Ishikawa (cell line): ENCODE measurements around the gene WSCD2.

ENCODE experiments used
- CEBPB ChIP-seq: IDR thresholded peaks from 2 replicates; pipeline ENCODE4 v1.6.1; 2012
- CREB1 ChIP-seq: IDR thresholded peaks from 2 replicates; pipeline ENCODE4 v1.6.1; 2012; ENCODE audit warnings: low read depth
- EGR1 ChIP-seq: IDR thresholded peaks from 2 replicates; pipeline ENCODE4 v1.6.1; 2012
- EP300 ChIP-seq: IDR thresholded peaks from 2 replicates; pipeline ENCODE4 v1.6.1; 2012; ENCODE audit warnings: borderline replicate concordance
- FOXM1 ChIP-seq: IDR thresholded peaks from 2 replicates; pipeline ENCODE4 v1.6.1; 2012; ENCODE audit warnings: low read depth, borderline replicate concordance
- NFIC ChIP-seq: IDR thresholded peaks from 2 replicates; pipeline ENCODE4 v1.6.1; 2012
- RAD21 ChIP-seq: IDR thresholded peaks from 2 replicates; pipeline ENCODE4 v1.6.1; 2012; ENCODE audit warnings: low read depth
- TAF1 ChIP-seq: IDR thresholded peaks from 2 replicates; pipeline ENCODE4 v1.6.1; 2012; ENCODE audit warnings: low read depth, mild to moderate bottlenecking
- TCF12 ChIP-seq: IDR thresholded peaks from 2 replicates; pipeline ENCODE4 v1.6.1; 2012; ENCODE audit warnings: low read depth
- TEAD4 ChIP-seq: IDR thresholded peaks from 2 replicates; pipeline ENCODE4 v1.6.1; 2012
- YY1 ChIP-seq: IDR thresholded peaks from 2 replicates; pipeline ENCODE4 v1.6.1; 2012; ENCODE audit warnings: low read depth
- ZBTB7A ChIP-seq: IDR thresholded peaks from 2 replicates; pipeline ENCODE4 v1.6.1; 2012; ENCODE audit warnings: low read depth
- TF ChIP-seq, protein P1 (sequence below): IDR thresholded peaks from 2 replicates; pipeline ENCODE4 v1.6.1; 2012; ENCODE audit warnings: low read depth, mild to moderate bottlenecking
- TF ChIP-seq, protein P2 (sequence below): IDR thresholded peaks from 2 replicates; pipeline ENCODE4 v1.6.1; 2012
- TF ChIP-seq, protein P3 (sequence below): IDR thresholded peaks from 2 replicates; pipeline ENCODE4 v1.6.1; 2012

The WSCD2 gene

DNA sequence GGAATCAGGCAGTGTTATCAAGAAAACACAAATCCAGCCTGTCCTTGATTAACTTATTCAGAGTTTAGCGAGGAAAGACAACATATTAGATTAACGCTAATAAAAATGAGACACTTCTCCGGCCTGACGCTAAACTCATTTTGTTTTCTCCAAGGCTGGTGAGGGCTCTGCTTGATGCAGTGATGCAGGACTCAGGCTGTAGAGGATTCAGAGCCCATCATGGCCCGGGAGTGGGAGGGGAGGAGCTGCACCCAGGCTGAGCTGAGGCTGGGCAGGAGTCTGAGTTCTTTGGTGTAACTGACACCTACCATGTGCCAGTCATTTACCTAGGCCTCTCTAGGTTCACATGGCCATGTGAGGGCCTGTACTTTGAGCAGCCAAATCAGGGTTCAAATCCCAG is 70.0 kb downstream of the WSCD2 start:
- TF ChIP-seq, protein P1, sequence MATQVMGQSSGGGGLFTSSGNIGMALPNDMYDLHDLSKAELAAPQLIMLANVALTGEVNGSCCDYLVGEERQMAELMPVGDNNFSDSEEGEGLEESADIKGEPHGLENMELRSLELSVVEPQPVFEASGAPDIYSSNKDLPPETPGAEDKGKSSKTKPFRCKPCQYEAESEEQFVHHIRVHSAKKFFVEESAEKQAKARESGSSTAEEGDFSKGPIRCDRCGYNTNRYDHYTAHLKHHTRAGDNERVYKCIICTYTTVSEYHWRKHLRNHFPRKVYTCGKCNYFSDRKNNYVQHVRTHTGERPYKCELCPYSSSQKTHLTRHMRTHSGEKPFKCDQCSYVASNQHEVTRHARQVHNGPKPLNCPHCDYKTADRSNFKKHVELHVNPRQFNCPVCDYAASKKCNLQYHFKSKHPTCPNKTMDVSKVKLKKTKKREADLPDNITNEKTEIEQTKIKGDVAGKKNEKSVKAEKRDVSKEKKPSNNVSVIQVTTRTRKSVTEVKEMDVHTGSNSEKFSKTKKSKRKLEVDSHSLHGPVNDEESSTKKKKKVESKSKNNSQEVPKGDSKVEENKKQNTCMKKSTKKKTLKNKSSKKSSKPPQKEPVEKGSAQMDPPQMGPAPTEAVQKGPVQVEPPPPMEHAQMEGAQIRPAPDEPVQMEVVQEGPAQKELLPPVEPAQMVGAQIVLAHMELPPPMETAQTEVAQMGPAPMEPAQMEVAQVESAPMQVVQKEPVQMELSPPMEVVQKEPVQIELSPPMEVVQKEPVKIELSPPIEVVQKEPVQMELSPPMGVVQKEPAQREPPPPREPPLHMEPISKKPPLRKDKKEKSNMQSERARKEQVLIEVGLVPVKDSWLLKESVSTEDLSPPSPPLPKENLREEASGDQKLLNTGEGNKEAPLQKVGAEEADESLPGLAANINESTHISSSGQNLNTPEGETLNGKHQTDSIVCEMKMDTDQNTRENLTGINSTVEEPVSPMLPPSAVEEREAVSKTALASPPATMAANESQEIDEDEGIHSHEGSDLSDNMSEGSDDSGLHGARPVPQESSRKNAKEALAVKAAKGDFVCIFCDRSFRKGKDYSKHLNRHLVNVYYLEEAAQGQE = no peak
- TF ChIP-seq EGR1 (no peak), EP300 (no peak), NFIC (no peak), CREB1 (no peak), ZBTB7A (no peak), TCF12 (no peak)
- TF ChIP-seq, protein P2, sequence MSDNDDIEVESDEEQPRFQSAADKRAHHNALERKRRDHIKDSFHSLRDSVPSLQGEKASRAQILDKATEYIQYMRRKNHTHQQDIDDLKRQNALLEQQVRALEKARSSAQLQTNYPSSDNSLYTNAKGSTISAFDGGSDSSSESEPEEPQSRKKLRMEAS = no peak

DNA sequence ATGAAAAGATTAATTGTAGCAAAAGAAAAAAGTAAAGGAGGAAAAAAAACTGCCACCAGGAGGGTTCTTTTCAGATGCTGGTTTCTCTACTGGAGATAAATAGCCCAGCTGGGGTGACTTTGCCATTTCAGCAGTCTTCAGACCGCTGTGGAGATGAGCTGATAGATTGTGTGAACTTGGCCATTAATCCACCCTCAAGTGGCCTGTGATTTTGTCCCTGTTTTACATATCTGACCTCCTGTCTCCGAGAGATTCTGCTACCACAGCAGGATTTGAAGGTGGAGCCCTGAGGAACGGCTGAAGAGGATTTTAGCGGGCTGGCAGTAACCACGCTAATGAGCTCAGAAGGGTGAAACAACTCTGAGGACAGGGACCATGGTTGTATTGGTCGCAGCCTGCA is 72.7 kb downstream of the WSCD2 start:
- TF ChIP-seq TCF12 (no peak), YY1 (no peak), CREB1 (no peak), TEAD4 (no peak), ZBTB7A (no peak)

DNA sequence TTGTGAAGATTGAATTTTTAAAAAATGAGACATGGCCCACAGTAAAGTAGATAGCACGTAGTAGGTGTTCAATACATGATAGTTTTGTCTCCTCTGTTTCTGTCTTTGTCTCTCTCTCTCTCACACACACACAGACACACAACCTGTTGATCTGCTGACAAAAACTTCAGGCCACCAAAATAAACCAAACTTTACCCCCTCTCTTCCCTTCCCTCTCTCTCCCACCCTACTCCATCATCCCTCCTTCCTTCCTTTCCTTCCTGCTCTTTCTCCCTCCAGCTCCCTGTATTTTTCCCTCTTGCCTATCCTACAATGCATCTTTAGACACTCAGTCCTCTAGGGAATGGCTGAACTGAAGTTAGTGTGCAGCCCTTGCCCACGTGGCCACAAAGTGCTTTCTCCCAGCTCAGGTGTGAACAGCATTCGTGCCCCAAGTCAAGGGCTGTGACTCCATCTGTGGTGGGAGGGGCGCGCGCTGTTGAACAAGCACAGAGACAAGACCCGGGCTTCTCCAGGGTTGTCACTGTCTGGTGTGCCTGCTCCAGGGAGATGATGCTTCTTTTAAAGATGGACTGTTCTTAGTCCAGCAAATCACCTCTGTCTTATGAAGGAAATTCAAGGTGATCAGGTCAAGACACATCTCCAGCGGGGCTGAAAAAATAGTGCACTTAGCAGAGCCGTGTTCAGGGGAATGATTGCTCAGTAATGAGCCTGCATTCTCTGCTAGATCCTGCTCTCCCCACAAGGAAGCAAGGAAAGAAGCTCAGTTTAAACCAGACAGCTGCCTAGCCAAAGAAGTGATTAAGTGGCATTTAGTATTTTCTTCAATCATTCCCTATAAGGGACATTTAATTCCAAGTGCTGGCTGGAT is 75.3 kb downstream of the WSCD2 start:
- TF ChIP-seq EP300 = no peak
- TF ChIP-seq TAF1 = no peak
- TF ChIP-seq, protein P1 = no peak
- TF ChIP-seq ZBTB7A = no peak
- TF ChIP-seq CREB1 = no peak
- TF ChIP-seq, protein P2 = no peak
- TF ChIP-seq FOXM1 = no peak
- TF ChIP-seq TEAD4 = no peak
- no peak for TF ChIP-seq NFIC
- TF ChIP-seq, protein P3, sequence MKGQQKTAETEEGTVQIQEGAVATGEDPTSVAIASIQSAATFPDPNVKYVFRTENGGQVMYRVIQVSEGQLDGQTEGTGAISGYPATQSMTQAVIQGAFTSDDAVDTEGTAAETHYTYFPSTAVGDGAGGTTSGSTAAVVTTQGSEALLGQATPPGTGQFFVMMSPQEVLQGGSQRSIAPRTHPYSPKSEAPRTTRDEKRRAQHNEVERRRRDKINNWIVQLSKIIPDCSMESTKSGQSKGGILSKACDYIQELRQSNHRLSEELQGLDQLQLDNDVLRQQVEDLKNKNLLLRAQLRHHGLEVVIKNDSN = no peak
- no peak for TF ChIP-seq RAD21

DNA sequence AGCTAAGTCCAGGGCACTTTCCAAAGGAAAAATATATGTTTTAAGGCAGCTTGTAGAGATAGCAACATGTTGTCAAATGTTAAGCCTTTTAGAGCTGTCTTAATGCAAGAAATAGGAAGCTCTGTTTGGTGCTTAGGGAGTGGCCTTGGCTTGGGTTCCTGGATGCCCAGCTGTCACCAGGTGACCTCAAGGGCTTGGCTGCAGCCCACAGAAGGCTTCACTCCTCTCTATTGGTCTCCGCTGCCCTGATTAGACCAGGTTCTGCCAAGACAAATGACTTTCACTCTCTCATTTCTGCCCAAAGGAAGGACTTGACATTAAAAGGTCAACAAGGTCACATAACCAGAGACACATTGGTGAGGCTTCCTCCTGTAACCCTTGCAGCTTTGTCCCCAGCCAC is 76.8 kb downstream of the WSCD2 start:
- TF ChIP-seq TAF1 (no peak), EP300 (no peak), NFIC (no peak), CEBPB (no peak), TEAD4 (no peak), YY1 (no peak), TCF12 (no peak), FOXM1 (no peak), ZBTB7A (no peak), EGR1 (no peak), CREB1 (no peak), RAD21 (no peak)
- TF ChIP-seq, protein P2 = no peak
- TF ChIP-seq, protein P1 = no peak
- TF ChIP-seq, protein P3 = no peak
